SK-N-SH treated with all-trans-retinoic acid at 6 μM for 48 hours (cell line): Measurements from ENCODE around the gene ASTN2.

ENCODE experiments used
- CREB5 ChIP-seq: fragments of 250-450 bp; sonication (Bioruptor Pico); IDR thresholded peaks from 2 replicates; pipeline ENCODE4 v1.5.1; 2020; ENCODE audit warnings: low read depth, mild to moderate bottlenecking, moderate library complexity
- ESRRG ChIP-seq: fragments of 250-450 bp; sonication (Bioruptor Pico); IDR thresholded peaks from 2 replicates; pipeline ENCODE4 v1.6.1; 2021; ENCODE audit warnings: mild to moderate bottlenecking
- TOX ChIP-seq: fragments of 250-450 bp; sonication (Bioruptor Pico); IDR thresholded peaks from 2 replicates; pipeline ENCODE4 v1.8.0; 2021; ENCODE audit warnings: mild to moderate bottlenecking, moderate library complexity, borderline replicate concordance
- TSHZ2 ChIP-seq: fragments of 250-450 bp; sonication (Bioruptor Pico); IDR thresholded peaks from 2 replicates; pipeline ENCODE4 v1.5.0; 2020; ENCODE audit warnings: mild to moderate bottlenecking, moderate library complexity

GRCh38 chr9:117296453-117296852, 118.4 kb downstream of the ASTN2 start:
- no peak for TF ChIP-seq CREB5 (CRISPR knock-in tag)
- no peak for TF ChIP-seq TOX
- TF ChIP-seq ESRRG: no peak
- no peak for TF ChIP-seq TSHZ2
